ENCODE results near the gene R3HDM2. TPM values are rescaled to one million over a fixed set of nuclear protein-coding genes. Genes with fewer than 3 reads are reported as not detected.

R3HDM2 gene
- total RNA-seq, 4 donors from 2014 or later: 21.7 to 37.6 (median 29.3) TPM

- Histone ChIP-seq H3K4me1 (peaks cover 0 to 4% (median 0%) of the 10 kb centered on the region in 3 donors), H3K4me3 (no peak overlapping the region), H3K36me3 (peaks cover 36 to 100% (median 53%) of the 10 kb centered on the region in 3 donors), H3K27me3 (no peaks in the 10 kb centered on the region), H3K27ac (no peak overlapping the region), H3K9me3 (no peaks in the 10 kb centered on the region)
- WGBS, 2 donors: 72 to 82% methylated on average over 6 to 23 of the region's 29 CpGs
- DNase-seq: no peak
- TF ChIP-seq, protein P1, sequence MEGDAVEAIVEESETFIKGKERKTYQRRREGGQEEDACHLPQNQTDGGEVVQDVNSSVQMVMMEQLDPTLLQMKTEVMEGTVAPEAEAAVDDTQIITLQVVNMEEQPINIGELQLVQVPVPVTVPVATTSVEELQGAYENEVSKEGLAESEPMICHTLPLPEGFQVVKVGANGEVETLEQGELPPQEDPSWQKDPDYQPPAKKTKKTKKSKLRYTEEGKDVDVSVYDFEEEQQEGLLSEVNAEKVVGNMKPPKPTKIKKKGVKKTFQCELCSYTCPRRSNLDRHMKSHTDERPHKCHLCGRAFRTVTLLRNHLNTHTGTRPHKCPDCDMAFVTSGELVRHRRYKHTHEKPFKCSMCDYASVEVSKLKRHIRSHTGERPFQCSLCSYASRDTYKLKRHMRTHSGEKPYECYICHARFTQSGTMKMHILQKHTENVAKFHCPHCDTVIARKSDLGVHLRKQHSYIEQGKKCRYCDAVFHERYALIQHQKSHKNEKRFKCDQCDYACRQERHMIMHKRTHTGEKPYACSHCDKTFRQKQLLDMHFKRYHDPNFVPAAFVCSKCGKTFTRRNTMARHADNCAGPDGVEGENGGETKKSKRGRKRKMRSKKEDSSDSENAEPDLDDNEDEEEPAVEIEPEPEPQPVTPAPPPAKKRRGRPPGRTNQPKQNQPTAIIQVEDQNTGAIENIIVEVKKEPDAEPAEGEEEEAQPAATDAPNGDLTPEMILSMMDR (IDR thresholded peaks at IDR 0.05): no peak
- no peak for TF ChIP-seq POLR2A (IDR thresholded peaks at IDR 0.05)
- intact Hi-C loops (cut with DNase I): no loop called here
Measured at GRCh38 chr12:57207731-57208630, 222.9 kb downstream of the R3HDM2 start.

- WGBS, 2 donors: 80 to 100% methylated on average over 3 to 4 of the region's 7 CpGs
- intact Hi-C loops (cut with DNase I): no loop called here
- no peak overlapping the region for H3K4me3 ChIP-seq
- no peaks in the 10 kb centered on the region for H3K9me3 ChIP-seq
- no peaks in the 10 kb centered on the region for H3K4me1 ChIP-seq
- H3K27me3 ChIP-seq: no peaks in the 10 kb centered on the region
- TF ChIP-seq, protein P1 (IDR thresholded peaks at IDR 0.05): no peak
- TF ChIP-seq POLR2A (IDR thresholded peaks at IDR 0.05): no peak
- DNase-seq: no peak
- peaks cover 46 to 100% (median 67%) of the 10 kb centered on the region in 3 donors for H3K36me3 ChIP-seq
- H3K27ac ChIP-seq: no peak overlapping the region
Measured at GRCh38 chr12:57205931-57206330, 224.9 kb downstream of the R3HDM2 start.

GRCh38 chr12:57205186-57205585, 225.7 kb downstream of the R3HDM2 start:
- no peaks in the 10 kb centered on the region for H3K9me3 ChIP-seq
- 86 to 92% methylated on average over 10 to 11 of the region's 26 CpGs for WGBS, 2 donors
- TF ChIP-seq, protein P1 (IDR thresholded peaks at IDR 0.05): no peak
- no peak for TF ChIP-seq POLR2A (IDR thresholded peaks at IDR 0.05)
- H3K27ac ChIP-seq: no peak overlapping the region
- peaks cover 53 to 100% (median 63%) of the 10 kb centered on the region in 3 donors for H3K36me3 ChIP-seq
- intact Hi-C loops (cut with DNase I): no loop called here
- no peaks in the 10 kb centered on the region for H3K4me1 ChIP-seq
- DNase-seq: no peak
- no peak overlapping the region for H3K4me3 ChIP-seq
- H3K27me3 ChIP-seq: no peaks in the 10 kb centered on the region

- DNase-seq: no peak
- Histone ChIP-seq H3K4me3 (no peak overlapping the region), H3K27ac (no peak overlapping the region), H3K27me3 (no peaks in the 10 kb centered on the region), H3K4me1 (no peaks in the 10 kb centered on the region), H3K36me3 (peaks cover 61 to 100% (median 61%) of the 10 kb centered on the region in 3 donors), H3K9me3 (no peaks in the 10 kb centered on the region)
- no peak for TF ChIP-seq POLR2A (IDR thresholded peaks at IDR 0.05)
- TF ChIP-seq, protein P1 (IDR thresholded peaks at IDR 0.05): no peak
- intact Hi-C loops (cut with DNase I): no loop called here
- WGBS, 2 donors: 88% methylated on average over 14 of the region's 19 CpGs; no CpG with 5 or more reads in 1 of the 2 donors
Measured at GRCh38 chr12:57204454-57204853, 226.4 kb downstream of the R3HDM2 start.

DNA sequence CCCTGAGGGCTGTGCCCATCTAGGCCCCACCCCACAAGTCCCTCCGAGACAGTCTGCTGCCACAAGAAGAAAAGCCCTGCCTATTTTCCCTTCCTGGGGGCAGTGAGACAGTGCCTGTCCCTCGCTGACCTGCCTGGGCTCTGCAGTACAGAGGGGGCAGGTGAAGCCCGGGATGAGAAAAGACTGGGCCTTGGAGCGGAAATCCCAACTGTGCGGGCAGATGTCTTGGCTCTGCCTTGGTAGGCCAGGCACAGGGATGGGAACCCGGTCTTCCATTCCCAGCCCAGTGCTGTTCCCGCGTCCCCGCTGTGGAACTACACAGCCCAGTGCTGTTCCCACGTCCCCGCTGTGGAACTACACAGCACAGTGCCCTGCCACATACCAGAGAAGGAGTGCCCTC, 227.1 kb downstream of the R3HDM2 start:
- TF ChIP-seq, protein P1 (IDR thresholded peaks at IDR 0.05): no peak
- no peak for TF ChIP-seq POLR2A (IDR thresholded peaks at IDR 0.05)
- no peaks in the 10 kb centered on the region for H3K9me3 ChIP-seq
- no peak for DNase-seq
- no peak overlapping the region for H3K4me3 ChIP-seq
- 66 to 80% methylated on average over 2 to 3 of the region's 11 CpGs for WGBS, 2 donors
- intact Hi-C loops (cut with DNase I): no loop called here
- H3K36me3 ChIP-seq: peaks cover 61 to 100% (median 67%) of the 10 kb centered on the region in 3 donors
- H3K4me1 ChIP-seq: no peaks in the 10 kb centered on the region
- no peak overlapping the region for H3K27ac ChIP-seq
- H3K27me3 ChIP-seq: no peaks in the 10 kb centered on the region
